Stimulated activated CD4-positive, alpha-beta T cell treated with anti-CD3 and anti-CD28 coated beads, Interleukin-2, amount 100 ng/mL, for 24 hours (primary cell): ENCODE measurements around the gene IL24.
A peak's percentile ranks its signal among the peaks of the same experiment; 100 is the strongest.

Source experiments
- DNase-seq, 2 donors: peaks; one replicate each; pipeline ENCODE4 v3.0.0-alpha.2; 2020

Gene IL24

GRCh38 chr1:206929524-206929923 is 32.3 kb downstream of the IL24 start:
- DNase-seq: no peak

GRCh38 chr1:206930210-206930798 is 33.1 kb downstream of the IL24 start:
- DNase-seq: peak; percentile 47 to 56

GRCh38 chr1:206931709-206932108 is 34.5 kb downstream of the IL24 start:
- no peak for DNase-seq

- DNase-seq: no peak
Measured at GRCh38 chr1:206932177-206932576, 34.9 kb downstream of the IL24 start.

GRCh38 chr1:206933333-206933945 is 36.2 kb downstream of the IL24 start:
- peak; percentile 78 to 83 for DNase-seq

GRCh38 chr1:206935491-206936067 is 38.3 kb downstream of the IL24 start:
- peak; percentile 54 to 69 for DNase-seq

GRCh38 chr1:206937425-206937824 is 40.2 kb downstream of the IL24 start:
- no peak for DNase-seq

GRCh38 chr1:206939131-206939530 is 41.9 kb downstream of the IL24 start:
- no peak for DNase-seq

GRCh38 chr1:206939841-206940587 is 42.8 kb downstream of the IL24 start:
- DNase-seq: no peak

- no peak for DNase-seq
Measured at GRCh38 chr1:206940588-206940936, 43.3 kb downstream of the IL24 start.

GRCh38 chr1:206941766-206942418 is 44.6 kb downstream of the IL24 start:
- DNase-seq: no peak

GRCh38 chr1:206944703-206945102 is 47.5 kb downstream of the IL24 start:
- DNase-seq: no peak

GRCh38 chr1:206945779-206946178 is 48.5 kb downstream of the IL24 start:
- no peak for DNase-seq

- no peak for DNase-seq
Measured at GRCh38 chr1:206946261-206946660, 49.0 kb downstream of the IL24 start, which contains the start of gene PIGR. Gene PIGR, minus strand, starts transcription at chr1:206946466. Its CDS starts 5,935 bp downstream, at chr1:206940531.

GRCh38 chr1:206947255-206947654 is 50.0 kb downstream of the IL24 start:
- DNase-seq: no peak

- DNase-seq: no peak
Measured at GRCh38 chr1:206949208-206949607, 52.0 kb downstream of the IL24 start.

- no peak for DNase-seq
Measured at GRCh38 chr1:206949641-206950040, 52.4 kb downstream of the IL24 start.

- DNase-seq: no peak
Measured at GRCh38 chr1:206951318-206952100, 54.3 kb downstream of the IL24 start.

- no peak for DNase-seq
Measured at GRCh38 chr1:206952171-206952570, 54.9 kb downstream of the IL24 start.

- no peak for DNase-seq
Measured at GRCh38 chr1:206953126-206953525, 55.9 kb downstream of the IL24 start.

GRCh38 chr1:206953626-206954025 is 56.4 kb downstream of the IL24 start:
- DNase-seq: no peak
